ENCODE measurements around the gene MEIOSIN.
"Not testable (repeated sequence)": the region's sequence is repeated elsewhere in the genome, so short reads cannot be mapped to it uniquely, and the experiment has no call there.

The MEIOSIN gene

GRCh38 chr19:45717131-45717982 lies 15.9 kb upstream of the MEIOSIN start:
- TF ChIP-seq CTCF (IDR thresholded peaks at IDR 0.05; ENCODE audit: control extremely low read depth, extremely low read depth, low read depth, missing control alignments), result peak; percentile 11
- DNase-seq (ENCODE audit: extremely low spot score), result peak; percentile 98
- CTCF ChIA-PET, result interaction anchor here (0.6 to 8.3 kb wide), 13 partner anchors 11 to 232 kb away, joined by 3 to 45 read pairs (median 4); partner anchors contain the start of genes FBXO46, QPCTL and SNRPD2
- POLR2A ChIA-PET, result interaction anchor here (0.6 to 1.2 kb wide), 7 partner anchors 12 to 242 kb away, joined by 3 to 13 read pairs (median 3); partner anchors contain the start of genes FBXO46, QPCTL, SIX5 and SNRPD2

- TF ChIP-seq CTCF (IDR thresholded peaks at IDR 0.05; ENCODE audit: control extremely low read depth, extremely low read depth, low read depth, missing control alignments), result no peak
- POLR2A ChIA-PET, result interaction anchor here (0.6 to 1.2 kb wide), 2 partner anchors 11 to 18 kb away, joined by 3 to 5 read pairs; no protein-coding TSS in a partner anchor
- CTCF ChIA-PET, result interaction anchor here (0.6 to 8.3 kb wide), 7 partner anchors 12 to 232 kb away, joined by 3 to 45 read pairs (median 4); partner anchors contain the start of genes FBXO46, QPCTL and SNRPD2
- no peak for DNase-seq (ENCODE audit: extremely low spot score)
Measured at GRCh38 chr19:45717983-45718650, 15.1 kb upstream of the MEIOSIN start.

GRCh38 chr19:45720065-45720464 lies 13.2 kb upstream of the MEIOSIN start:
- CTCF ChIA-PET, result interaction anchor here (1.0 to 8.3 kb wide), 5 partner anchors 10 to 143 kb away, joined by 3 to 45 read pairs (median 3); partner anchors contain the start of genes FBXO46, QPCTL, SIX5 and SNRPD2
- DNase-seq (ENCODE audit: extremely low spot score); POLR2A ChIA-PET: not testable (repeated sequence)

GRCh38 chr19:45728683-45729082 lies 4.6 kb upstream of the MEIOSIN start:
- POLR2A ChIA-PET; DNase-seq (ENCODE audit: extremely low spot score); CTCF ChIA-PET: not testable (repeated sequence)

GRCh38 chr19:45729800-45730290 lies 3.4 kb upstream of the MEIOSIN start:
- CTCF ChIA-PET, result interaction anchor here (1.1 to 3.4 kb wide), 5 partner anchors 11 to 40 kb away, joined by 3 to 17 read pairs (median 8); partner anchors contain the start of genes QPCTL and SIX5
- POLR2A ChIA-PET, result interaction anchor here (0.6 to 1.5 kb wide), 4 partner anchors 12 to 100 kb away, joined by 3 read pairs; partner anchors contain the start of gene SIX5
- TF ChIP-seq CTCF (IDR thresholded peaks at IDR 0.05; ENCODE audit: control extremely low read depth, extremely low read depth, low read depth, missing control alignments), result no peak
- peak; percentile 61 for DNase-seq (ENCODE audit: extremely low spot score)

GRCh38 chr19:45730368-45731288 lies 2.6 kb upstream of the MEIOSIN start, which contains the start of gene FBXO46:
Gene FBXO46, minus strand, starts transcription at chr19:45730896. Its CDS starts 17,401 bp downstream, at chr19:45713495.
- POLR2A ChIA-PET, result interaction anchor here (0.9 to 1.5 kb wide), 2 partner anchors 14 to 38 kb away, joined by 3 read pairs; partner anchors contain the start of gene SIX5
- CTCF ChIA-PET, result interaction anchor here (1.2 to 3.4 kb wide), 5 partner anchors 12 to 39 kb away, joined by 3 to 17 read pairs (median 12); partner anchors contain the start of genes QPCTL and SIX5

More at GRCh38 chr19:45730368-45731288, 2.6 kb upstream of the MEIOSIN start, which contains the start of gene FBXO46:
- peak; percentile 19 for TF ChIP-seq CTCF (IDR thresholded peaks at IDR 0.05; ENCODE audit: control extremely low read depth, extremely low read depth, low read depth, missing control alignments)
- peak; percentile 96 for DNase-seq (ENCODE audit: extremely low spot score)
